ENCODE measurements around the gene CHMP2A.
"Not testable (repeated sequence)": the region's sequence is repeated elsewhere in the genome, so short reads cannot be mapped to it uniquely, and the experiment has no call there.

Gene CHMP2A

GRCh38 chr19:58554494-58555368 lies at the start of gene CHMP2A:
TSS of gene CHMP2A (minus strand) at chr19:58555105. CDS start at chr19:58554212, 893 bp downstream.
- no peak for DNase-seq

DNA sequence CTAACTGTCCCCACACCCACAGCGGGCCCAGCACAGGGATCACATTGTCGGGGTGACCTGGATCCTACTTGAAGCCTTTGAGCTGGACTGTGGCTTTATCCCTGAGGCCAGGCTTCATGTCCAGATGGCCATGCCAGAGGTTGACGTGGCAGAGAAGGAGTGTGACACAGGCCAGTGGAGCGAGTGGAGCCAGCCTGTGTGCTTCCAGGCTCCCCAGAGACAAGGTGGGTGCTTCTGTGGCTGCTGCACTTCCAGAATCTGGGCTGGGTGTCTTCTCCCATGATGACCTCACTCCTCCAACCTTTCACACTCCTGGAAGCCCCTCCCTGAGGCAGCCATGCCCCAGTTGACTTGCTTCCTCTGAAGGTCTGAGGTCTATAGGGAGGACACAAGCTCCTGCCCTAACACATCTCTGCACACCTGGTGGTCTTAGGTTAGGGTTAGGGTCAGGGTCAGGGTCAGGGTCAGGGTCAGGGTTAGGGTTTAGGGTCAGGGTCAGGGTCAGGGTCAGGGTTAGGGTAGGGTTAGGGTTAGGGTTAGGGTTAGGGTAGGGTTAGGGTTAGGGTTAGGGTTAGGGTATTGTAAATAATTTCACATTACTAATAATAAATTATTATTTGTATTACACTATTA lies 31.3 kb upstream of the CHMP2A start:
- DNase-seq: no peak

- DNase-seq: no peak
These were observed 30.7 kb upstream of the CHMP2A start for GRCh38 chr19:58585442-58586132.

DNA sequence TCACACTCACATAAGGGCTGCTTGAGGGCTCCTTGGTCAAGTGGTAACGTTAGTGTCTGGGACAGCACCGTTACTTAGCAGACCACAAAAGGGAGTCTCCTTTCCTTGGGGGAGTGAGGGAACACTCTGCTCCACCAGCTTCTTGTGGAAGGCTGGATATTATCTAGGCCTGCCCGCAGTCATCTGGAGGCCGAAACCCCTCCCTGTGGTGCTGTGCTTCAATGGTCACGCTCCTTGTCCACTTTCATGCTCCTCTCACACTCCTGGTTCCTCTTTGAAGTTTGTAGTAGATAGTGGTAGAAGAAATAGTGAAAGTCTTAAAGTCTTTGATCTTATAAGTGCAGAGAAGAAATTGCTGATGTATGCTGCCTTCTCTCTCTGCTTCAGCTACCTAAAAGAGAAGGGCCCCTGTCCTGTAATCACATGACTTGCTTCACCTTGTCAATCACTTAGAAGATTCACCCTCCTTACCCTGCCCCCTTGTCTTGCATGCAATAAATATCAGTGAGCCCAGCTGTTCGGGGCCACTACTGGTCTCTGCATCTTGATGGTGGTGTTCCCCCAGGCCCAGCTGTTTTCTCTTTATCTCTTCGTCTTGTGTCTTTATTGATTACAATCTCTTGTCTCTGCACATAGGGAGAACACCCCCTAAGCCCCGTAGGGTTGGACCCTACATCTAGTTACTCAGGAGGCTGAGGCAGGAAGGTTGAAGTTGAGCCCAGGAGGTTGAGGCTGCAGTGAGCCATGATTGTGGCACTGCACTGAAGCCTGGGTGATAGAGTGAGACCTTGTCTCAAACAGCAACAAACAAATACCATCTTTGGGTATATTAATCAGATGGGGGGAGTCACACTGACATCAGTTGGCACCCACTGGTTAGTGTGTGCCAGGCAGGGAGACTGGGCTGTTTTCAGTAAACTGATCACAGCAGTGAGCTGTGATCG lies 29.9 kb upstream of the CHMP2A start:
- DNase-seq: no peak

- DNase-seq: no peak
These were observed 28.1 kb upstream of the CHMP2A start for GRCh38 chr19:58582985-58583384.

- no peak for DNase-seq
These were observed 26.6 kb upstream of the CHMP2A start for GRCh38 chr19:58581227-58582141.

GRCh38 chr19:58579473-58580142 lies 24.7 kb upstream of the CHMP2A start:
- DNase-seq: no peak

DNA sequence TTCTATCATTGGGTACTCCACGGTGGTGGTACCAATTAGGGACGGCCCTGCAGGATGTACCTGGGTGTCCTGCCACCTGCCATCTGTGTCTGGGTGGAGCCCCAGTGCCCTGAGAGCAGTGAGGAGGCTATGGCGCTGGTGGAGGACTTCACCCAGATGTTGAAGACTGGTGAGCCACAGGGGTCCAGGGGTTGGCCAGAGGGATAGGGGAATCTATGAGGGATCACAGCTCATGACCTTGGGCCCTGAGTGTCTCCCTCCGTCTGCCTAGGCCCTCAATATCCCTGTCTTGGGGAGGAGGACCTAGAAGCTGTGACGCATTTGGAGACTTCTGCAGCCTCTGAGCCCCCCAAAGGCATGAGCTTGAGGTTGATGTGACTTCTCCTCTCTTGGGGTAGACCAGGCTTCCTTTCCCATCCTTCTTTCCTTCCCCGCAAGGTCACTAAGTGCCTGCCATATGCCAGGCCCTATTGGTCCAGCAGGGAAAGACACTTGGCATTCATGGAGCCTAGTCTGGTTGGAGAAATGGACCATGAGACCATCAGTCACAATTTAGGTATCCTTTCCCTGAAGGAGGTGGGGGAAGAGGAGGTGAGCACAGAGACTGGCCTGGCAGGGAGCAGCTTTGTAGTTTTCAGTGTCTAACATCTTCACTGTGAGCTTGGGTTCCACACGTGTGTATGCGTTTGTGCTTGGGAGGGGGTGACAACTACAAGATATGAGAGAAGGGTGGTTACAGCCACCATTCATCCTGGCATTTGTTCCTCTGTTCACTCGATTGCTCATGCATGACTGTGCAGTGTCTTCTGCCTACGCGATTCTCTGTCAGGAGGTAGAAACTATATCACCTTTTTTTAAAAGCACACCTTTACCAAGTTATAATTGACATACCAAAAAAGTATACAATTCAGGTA lies 23.4 kb upstream of the CHMP2A start:
- DNase-seq: no peak

DNA sequence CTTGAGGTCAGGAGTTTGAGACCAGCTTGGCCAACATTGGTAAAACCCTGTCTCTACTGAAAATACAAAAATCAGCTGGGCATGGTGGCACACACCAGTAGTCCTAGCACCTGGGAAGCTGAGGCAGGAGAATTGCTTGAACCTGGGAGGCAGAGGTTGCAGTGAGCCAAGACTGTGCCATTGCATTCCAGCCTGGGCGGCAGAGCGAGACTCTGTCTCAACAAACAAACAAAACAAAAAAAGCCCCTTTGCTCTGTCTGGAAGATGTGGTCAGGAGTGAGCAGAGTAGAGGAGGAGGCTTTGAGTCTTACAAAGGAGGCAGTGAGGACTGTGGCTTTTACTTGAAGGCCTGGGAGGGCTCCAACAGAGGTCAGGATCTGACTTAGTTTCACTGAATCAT lies 22.7 kb upstream of the CHMP2A start:
- DNase-seq: not testable (repeated sequence)

- DNase-seq: no peak
These were observed 20.5 kb upstream of the CHMP2A start for GRCh38 chr19:58575183-58576041.

DNA sequence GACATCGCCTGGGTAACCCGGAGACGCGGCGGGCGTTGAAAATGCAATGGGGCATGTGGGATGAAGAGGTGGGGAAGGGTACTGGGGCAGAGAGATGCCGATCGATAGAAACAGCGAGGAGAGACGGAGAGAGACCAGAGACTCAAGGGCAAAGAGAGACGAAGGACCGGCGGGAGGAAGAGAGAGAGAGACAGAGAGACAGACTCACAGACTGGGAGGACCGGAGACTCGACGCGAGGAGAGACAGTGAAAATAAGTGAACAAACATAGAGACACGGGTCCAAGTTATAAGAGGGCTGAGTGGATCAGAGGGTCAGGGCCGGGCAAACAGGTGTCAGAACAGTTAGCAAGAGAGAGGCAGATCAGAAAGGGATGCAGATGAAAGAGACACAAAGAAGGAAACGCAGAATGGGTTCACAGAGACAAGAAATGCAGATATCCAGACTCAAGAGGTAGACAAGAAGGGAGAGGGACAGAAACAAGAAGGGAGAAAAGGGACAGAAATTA lies 18.8 kb upstream of the CHMP2A start:
- no peak for DNase-seq

GRCh38 chr19:58572818-58573657 lies 18.1 kb upstream of the CHMP2A start, which contains the start of gene MZF1:
TSS of gene MZF1 (minus strand) at chr19:58573335. CDS start at chr19:58571389, 1,946 bp downstream.
- DNase-seq: no peak

DNA sequence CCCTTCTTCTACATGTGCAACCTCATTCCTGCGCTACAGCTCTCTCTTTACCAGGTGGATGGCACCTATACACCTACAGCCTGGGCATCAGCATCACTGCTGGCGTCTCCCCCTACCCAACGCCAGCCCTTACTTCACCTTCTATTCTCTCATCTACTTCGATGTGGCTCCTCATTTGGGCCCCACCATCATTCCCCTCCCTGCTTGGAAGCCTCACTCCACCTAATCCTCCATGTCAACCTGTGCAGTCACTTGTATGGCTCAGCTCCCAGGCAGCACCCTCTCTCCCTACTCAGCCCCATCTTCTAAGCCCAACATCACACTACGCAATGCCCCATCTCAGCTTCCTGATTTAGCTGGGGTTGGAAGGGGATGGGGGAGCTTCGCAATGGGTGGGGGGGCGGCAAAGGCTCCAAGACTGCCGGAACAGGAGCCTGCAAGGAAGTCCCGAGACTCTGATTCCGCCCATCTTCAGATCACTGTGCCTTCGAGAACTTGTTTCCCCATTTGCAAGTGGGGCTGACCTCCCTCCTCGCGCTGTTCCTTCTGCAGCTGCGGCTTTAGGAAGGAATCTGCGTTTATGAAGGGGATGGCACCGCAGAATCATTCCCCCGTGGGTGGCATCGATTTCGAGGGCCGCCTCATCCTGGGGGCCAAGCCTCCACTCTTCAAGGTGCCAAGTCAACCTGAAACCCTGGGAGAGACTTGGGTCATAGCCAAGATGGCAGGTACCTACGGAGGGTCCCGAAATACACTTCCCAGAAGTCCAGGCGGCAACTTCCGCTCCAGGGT lies 17.3 kb upstream of the CHMP2A start:
- no peak for DNase-seq

GRCh38 chr19:58571575-58571947 lies 16.7 kb upstream of the CHMP2A start:
- no peak for DNase-seq

DNA sequence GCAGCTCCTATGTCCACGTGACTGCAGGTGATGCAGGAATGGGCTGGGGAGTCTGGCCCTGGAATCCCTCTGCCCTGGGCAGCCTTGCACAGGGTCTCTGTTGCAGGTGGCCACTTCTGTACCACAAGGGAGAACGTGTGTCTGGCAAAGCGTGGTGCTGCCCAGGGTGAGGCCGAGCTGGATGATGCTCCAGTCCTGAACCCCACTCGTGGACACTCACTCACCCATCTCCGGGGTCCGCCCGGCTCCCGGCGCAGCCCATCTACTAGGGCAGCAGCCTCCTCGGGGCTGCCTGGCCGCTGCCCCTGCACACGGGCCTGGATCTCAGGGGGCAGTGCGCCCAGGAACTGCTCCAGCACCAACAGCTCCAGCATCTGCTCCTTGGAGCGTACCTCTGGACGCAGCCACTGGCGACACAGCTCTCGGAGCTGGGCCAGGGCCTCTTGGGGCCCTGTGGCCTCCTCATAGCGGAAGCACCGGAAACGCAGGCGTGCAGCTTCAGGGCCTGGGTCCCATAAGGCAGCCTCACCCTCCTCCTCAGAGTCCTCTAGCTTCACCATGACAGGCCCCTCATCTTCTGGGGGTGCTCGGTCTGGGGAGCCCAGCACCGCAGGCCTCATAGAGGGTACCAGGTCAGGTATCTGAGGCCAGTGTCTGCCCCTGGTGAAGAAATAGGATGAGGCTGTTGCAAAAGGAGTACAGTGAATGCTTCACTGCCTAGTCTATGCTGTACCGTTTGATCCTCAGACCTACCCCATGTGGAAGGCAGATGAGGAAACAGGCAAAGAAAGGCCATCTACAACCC lies 16.1 kb upstream of the CHMP2A start:
- DNase-seq: no peak
